ENCODE measurements around the gene TP63. TPM values are rescaled to one million over a fixed set of nuclear protein-coding genes. Genes with fewer than 3 reads are reported as not detected.

The TP63 gene
- total RNA-seq, 1 donor from 2014 or later = not detected

GRCh38 chr3:189677667-189678066 lies 46.5 kb downstream of the TP63 start:
- DNase-seq (ENCODE audit: low read depth) = no peak
- H3K4me3 ChIP-seq (ENCODE audit: low read depth, low read length) = no peak overlapping the region
- TF ChIP-seq CTCF (conservative IDR thresholded peaks at IDR 0.05; ENCODE audit: low read depth, low read length) = no peak

GRCh38 chr3:189680723-189681122 lies 49.5 kb downstream of the TP63 start:
- H3K4me3 ChIP-seq (ENCODE audit: low read depth, low read length) = no peak overlapping the region
- no peak for TF ChIP-seq CTCF (conservative IDR thresholded peaks at IDR 0.05; ENCODE audit: low read depth, low read length)
- DNase-seq (ENCODE audit: low read depth) = no peak

GRCh38 chr3:189683546-189684255 lies 52.5 kb downstream of the TP63 start:
- DNase-seq (ENCODE audit: low read depth) = no peak
- no peak for TF ChIP-seq CTCF (conservative IDR thresholded peaks at IDR 0.05; ENCODE audit: low read depth, low read length)
- H3K4me3 ChIP-seq (ENCODE audit: low read depth, low read length) = no peak overlapping the region

- TF ChIP-seq CTCF (conservative IDR thresholded peaks at IDR 0.05; ENCODE audit: low read depth, low read length) = no peak
- no peak overlapping the region for H3K4me3 ChIP-seq (ENCODE audit: low read depth, low read length)
- DNase-seq (ENCODE audit: low read depth) = no peak
Observed at GRCh38 chr3:189684317-189684716, 53.1 kb downstream of the TP63 start.

- no peak for DNase-seq (ENCODE audit: low read depth)
- TF ChIP-seq CTCF (conservative IDR thresholded peaks at IDR 0.05; ENCODE audit: low read depth, low read length) = no peak
Observed at GRCh38 chr3:189685291-189685690, 54.1 kb downstream of the TP63 start.

GRCh38 chr3:189685860-189686259 lies 54.7 kb downstream of the TP63 start:
- no peak for TF ChIP-seq CTCF (conservative IDR thresholded peaks at IDR 0.05; ENCODE audit: low read depth, low read length)
- no peak for DNase-seq (ENCODE audit: low read depth)
- no peak overlapping the region for H3K4me3 ChIP-seq (ENCODE audit: low read depth, low read length)

More at GRCh38 chr3:189685291-189685690, 54.1 kb downstream of the TP63 start:
- H3K4me3 ChIP-seq (ENCODE audit: low read depth, low read length) = no peak overlapping the region

- DNase-seq (ENCODE audit: low read depth) = no peak
- no peak overlapping the region for H3K4me3 ChIP-seq (ENCODE audit: low read depth, low read length)
- TF ChIP-seq CTCF (conservative IDR thresholded peaks at IDR 0.05; ENCODE audit: low read depth, low read length) = peak; percentile 17
Observed at GRCh38 chr3:189687475-189687874, 56.3 kb downstream of the TP63 start.
